Dermis microvascular lymphatic vessel endothelial cell (primary cell): ENCODE data around the gene TRIM72. TPM values are rescaled to one million over a fixed set of nuclear protein-coding genes. Genes with fewer than 3 reads are reported as not detected.

Experiments
- total RNA-seq: library from RNA; depleted of rRNA; stranded (reverse); fragments of >200 nt; gene quantifications from 2 replicates; pipeline ENCODE4 v1.2.1, GENCODE V29; 2014

TRIM72 gene
- total RNA-seq, 1 donor from 2014 or later, result not detected

Other genes with a start within 250 kb of the TRIM72 start
- gene HSD3B7, start 228.9 kb upstream of the TRIM72 start, total RNA-seq, result 20.8 and 24.7 TPM in 2 replicates
- gene STX1B, start 203.5 kb upstream of the TRIM72 start, total RNA-seq, result 0.26 and 0.38 TPM in 2 replicates
- gene STX4, start 180.6 kb upstream of the TRIM72 start, total RNA-seq, result 17.5 and 28.2 TPM in 2 replicates
- gene ZNF668, start 139.9 kb upstream of the TRIM72 start, total RNA-seq, result 5.4 and 7.6 TPM in 2 replicates
- 8.1 and 13.9 TPM in 2 replicates for gene ZNF646, start 139.7 kb upstream of the TRIM72 start, total RNA-seq
- gene PRSS53, start 125.2 kb upstream of the TRIM72 start, total RNA-seq, result 0.38 and 0.39 TPM in 2 replicates
- 59.8 and 74.6 TPM in 2 replicates for gene VKORC1, start 119.3 kb upstream of the TRIM72 start, total RNA-seq
- gene BCKDK, start 105.7 kb upstream of the TRIM72 start, total RNA-seq, result 9.8 and 20.0 TPM in 2 replicates
- 30.3 and 37.4 TPM in 2 replicates for gene KAT8, start 96.5 kb upstream of the TRIM72 start, total RNA-seq
- not detected in 2 replicates for gene PRSS8, start 78.4 kb upstream of the TRIM72 start, total RNA-seq
- 0.13 and 0.39 TPM in 2 replicates for gene PRSS36, start 64.1 kb upstream of the TRIM72 start, total RNA-seq
- gene FUS, start 34.0 kb upstream of the TRIM72 start, total RNA-seq, result 33.6 and 43.5 TPM in 2 replicates
- 63.3 and 74.2 TPM in 2 replicates for gene PYCARD, start 11.4 kb upstream of the TRIM72 start, total RNA-seq
- gene PYDC1, start 3.0 kb downstream of the TRIM72 start, total RNA-seq, result not detected in 2 replicates
- gene ITGAM, start 45.9 kb downstream of the TRIM72 start, total RNA-seq, result under 0.01 TPM in 2 replicates
- 0.63 and 0.64 TPM in 2 replicates for gene ITGAX, start 141.1 kb downstream of the TRIM72 start, total RNA-seq
- not detected in 2 replicates for gene ITGAD, start 179.2 kb downstream of the TRIM72 start, total RNA-seq
- gene COX6A2, start 214.2 kb downstream of the TRIM72 start, total RNA-seq, result not detected in 2 replicates
- under 0.01 and 0.13 TPM in 2 replicates for gene ZNF843, start 228.7 kb downstream of the TRIM72 start, total RNA-seq
- 12.1 and 16.3 TPM in 2 replicates for gene ARMC5, start 245.4 kb downstream of the TRIM72 start, total RNA-seq